K562 (cell line): ENCODE data around the gene ITK. TPM values are rescaled to one million over a fixed set of nuclear protein-coding genes. Genes with fewer than 3 reads are reported as not detected.
A peak's percentile ranks its signal among the peaks of the same experiment; 100 is the strongest.

Source experiments
- ATAC-seq: fragments of 200-7000 bp; cut with Tn5 transposase; 3 replicates; pipeline ENCODE4 v1.9.1; 2020; ENCODE audit warnings: moderate library complexity
- BruUV-seq: library from RNA; stranded (reverse); fragments of 400-500 nt; replicated peaks from 2 replicates; lab custom pipeline; 2021; lab: Mats Ljungman, UMichigan
- CTCF ChIA-PET: fragments of 300-600 bp; formaldehyde crosslinking; extraction: SDS; loops from one replicate; lab custom pipeline; 2021; ENCODE audit warnings: low intra/inter-chr PET ratio; lab: Yijun Ruan, JAX
- POLR2A ChIA-PET: fragments of 300-600, 350-650 bp; sonication (Branson Sonifier 250); formaldehyde crosslinking; extraction: SDS; loops from one replicate; lab custom pipeline; 2021; ENCODE audit warnings: antibody characterized with exemption, inconsistent platforms; lab: Yijun Ruan, JAX
- DNase-seq, 4 experiments: peaks; one replicate each; pipeline versions ENCODE4 v3.0.0 to v3.0.0-alpha.2; 2011 to 2018; ENCODE audit warnings: low spot score in 3 of 4, mixed read lengths in 3 of 4; ENCODE audit errors: extremely low read depth in 1 of 4
- FAIRE-seq: peaks from 2 replicates; lab custom pipeline; 2011; peaks lifted over from hg19 to GRCh38; lab: Jason Lieb, UNC
- H2AFZ ChIP-seq: 2 replicates; pipeline ENCODE4 v1.6.0; 2011; ENCODE audit warnings: low read depth, low read length, control low read depth, inconsistent platforms
- H3K27ac ChIP-seq: fragments of 200-600 bp; 3 replicates; pipeline ENCODE4 v1.8.0; 2011; ENCODE audit warnings: low read depth, mild to moderate bottlenecking, control low read depth, inconsistent platforms, low read length, moderate library complexity, mixed read lengths; ENCODE audit errors: extremely low read depth
- H3K27me3 ChIP-seq, 2 experiments: fragments of 300-600 bp in 1 of 2; 2 replicates in 1 of 2; 3 replicates in 1 of 2; pipeline versions ENCODE4 v1.6.0 to v1.8.0; 2011; ENCODE audit warnings: inconsistent platforms in 2 of 2, low read length in 2 of 2, mild to moderate bottlenecking in 1 of 2, mixed read lengths in 1 of 2, moderate library complexity in 1 of 2; ENCODE audit not compliant: control insufficient read depth in 2 of 2, insufficient read depth in 2 of 2
- H3K36me3 ChIP-seq: fragments of 300-600 bp; 3 replicates; pipeline ENCODE4 v1.8.0; 2011; ENCODE audit warnings: mild to moderate bottlenecking, low read length, inconsistent platforms; ENCODE audit not compliant: control insufficient read depth, insufficient read depth
- H3K4me1 ChIP-seq, 2 experiments: fragments of 200-600 bp in 1 of 2; replicated peaks in 1 of 2; 2 replicates in 1 of 2; 3 replicates in 1 of 2; pipeline versions ENCODE4 v1.5.1 to v1.8.0; 2011; ENCODE audit warnings: inconsistent platforms in 2 of 2, low read length in 2 of 2, mild to moderate bottlenecking in 1 of 2, mixed read lengths in 1 of 2, moderate library complexity in 1 of 2; ENCODE audit not compliant: control insufficient read depth in 2 of 2, insufficient read depth in 2 of 2
- H3K4me2 ChIP-seq: 2 replicates; pipeline ENCODE4 v1.6.1; 2011; ENCODE audit warnings: low read length, control low read depth, inconsistent platforms, mixed read lengths; ENCODE audit not compliant: insufficient read depth
- H3K4me3 ChIP-seq: fragments of 200-600 bp; sonication (generic), shearing (Covaris generic); 2 replicates; pipeline ENCODE4 v1.5.1; 2016; ENCODE audit warnings: control low read depth, inconsistent platforms
- H3K79me2 ChIP-seq: fragments of 200-600 bp; 3 replicates; pipeline ENCODE4 v1.8.0; 2011; ENCODE audit warnings: low read length, inconsistent platforms; ENCODE audit not compliant: control insufficient read depth, insufficient read depth
- H3K9ac ChIP-seq, 2 experiments: 2 replicates each; pipeline versions ENCODE4 v1.6.0 to v1.6.1; 2011; ENCODE audit warnings: low read depth in 2 of 2, low read length in 2 of 2, control low read depth in 1 of 2, inconsistent platforms in 1 of 2, mild to moderate bottlenecking in 1 of 2, mixed read lengths in 1 of 2; ENCODE audit not compliant: insufficient read depth in 1 of 2
- H3K9me1 ChIP-seq: one replicate; pipeline ENCODE4 v1.6.0; 2011; ENCODE audit warnings: inconsistent platforms, mild to moderate bottlenecking, low read length, moderate library complexity; ENCODE audit not compliant: control insufficient read depth, insufficient read depth
- H3K9me3 ChIP-seq: replicated peaks from 2 replicates; pipeline ENCODE4 v1.5.1; 2011; ENCODE audit warnings: low read depth, low read length, inconsistent platforms; ENCODE audit not compliant: control insufficient read depth, insufficient read depth
- H4K20me1 ChIP-seq: replicated peaks from 2 replicates; pipeline ENCODE4 v1.6.1; 2011; ENCODE audit warnings: low read length, inconsistent platforms, mixed read lengths; ENCODE audit not compliant: control insufficient read depth, insufficient read depth
- CTCF ChIP-seq, 3 experiments: IDR thresholded peaks in 2 of 3; conservative IDR thresholded peaks in 1 of 3; 2 replicates each; pipeline ENCODE4 v1.5.1; 2011 to 2012; ENCODE audit warnings: low read length in 3 of 3, mild to moderate bottlenecking in 3 of 3, control low read depth in 2 of 3, improper control_type of control experiment in 1 of 3, inconsistent platforms in 1 of 3, low read depth in 1 of 3, mixed read lengths in 1 of 3, moderate library complexity in 1 of 3; ENCODE audit not compliant: insufficient read depth in 2 of 3
- FOXA3 ChIP-seq, 2 experiments: fragments of 450-650 bp in 1 of 2; sonication (generic) in 1 of 2; formaldehyde crosslinking; IDR thresholded peaks in 1 of 2; conservative IDR thresholded peaks in 1 of 2; 2 replicates each; pipeline versions ENCODE4 v1.4.0 to v1.8.0; 2020 to 2022; ENCODE audit warnings: mild to moderate bottlenecking in 2 of 2, missing genetic modification reagents in 1 of 2
- PBX2 ChIP-seq, 2 experiments: IDR thresholded peaks in 1 of 2; conservative IDR thresholded peaks in 1 of 2; 2 replicates each; pipeline ENCODE4 v1.6.1; 2016; ENCODE audit warnings: low read depth in 2 of 2, mild to moderate bottlenecking in 1 of 2, missing compliant biosample characterization in 1 of 2, missing genetic modification characterization in 1 of 2, moderate library complexity in 1 of 2
- PTRF ChIP-seq: fragments of 450-650 bp; IDR thresholded peaks from 2 replicates; pipeline ENCODE4 v1.6.1; 2016; ENCODE audit warnings: mild to moderate bottlenecking, missing genetic modification characterization, missing compliant biosample characterization
- RAD21 ChIP-seq, 2 experiments: fragments of 250-450 bp in 1 of 2; fragments of 450-650 bp in 1 of 2; sonication (Bioruptor Pico) in 1 of 2; formaldehyde crosslinking in 1 of 2; IDR thresholded peaks in 1 of 2; conservative IDR thresholded peaks in 1 of 2; 2 replicates each; pipeline versions ENCODE4 v1.4.0 to v1.8.0; 2020 to 2022; ENCODE audit warnings: mild to moderate bottlenecking in 2 of 2, moderate library complexity in 1 of 2
- RBM14 ChIP-seq: fragments of 200-400 bp; formaldehyde crosslinking; IDR thresholded peaks from 2 replicates; pipeline ENCODE4 v1.6.1; 2018; ENCODE audit warnings: low read depth, mild to moderate bottlenecking, low read length, moderate library complexity, borderline replicate concordance; ENCODE audit not compliant: insufficient read depth
- RCOR1 ChIP-seq, 2 experiments: IDR thresholded peaks; 2 replicates each; pipeline ENCODE4 v1.6.1; 2012; ENCODE audit warnings: low read depth in 2 of 2, low read length in 2 of 2, borderline replicate concordance in 1 of 2, improper control_type of control experiment in 1 of 2
- ZNF395 ChIP-seq: fragments of 200-800 bp; sonication (Bioruptor generic); IDR thresholded peaks from 2 replicates; pipeline ENCODE4 v1.6.1; 2017; ENCODE audit warnings: missing genetic modification characterization, missing compliant biosample characterization
- ZNF436 ChIP-seq: fragments of 250-450, 450-650 bp; sonication (Bioruptor Pico); formaldehyde crosslinking; IDR thresholded peaks from 2 replicates; pipeline ENCODE4 v1.7.0; 2020; ENCODE audit warnings: mild to moderate bottlenecking
- WGBS: fragments of 100-300 bp; shearing (Covaris generic); methylation state at CpG from one replicate; pipeline ENCODE4 v1.1.6; 2016; ENCODE audit warnings: low coverage, mixed read lengths; ENCODE audit not compliant: insufficient coverage; ENCODE audit errors: missing lambda C conversion rate; 5-methylcytosine and 5-hydroxymethylcytosine counted together
- in situ Hi-C: fragments of 300-500 bp; cut with MboI; formaldehyde crosslinking; loops from 4 replicates; pipeline ENCODE4 v1.15.0; 2018; ENCODE audit warnings: inconsistent platforms, mixed read lengths
- intact Hi-C: fragments of 100-400 bp; cut with micrococcal nuclease; formaldehyde crosslinking; loops from 2 replicates; pipeline ENCODE4 v1.14.2; 2022
- polyA plus RNA-seq, 8 experiments: library from polyadenylated mRNA; depleted of rRNA in 4 of 8; stranded (reverse) in 5 of 8; unstranded in 3 of 8; fragments of >200 nt; fragmentation: Nextera tagmentation in 2 of 8; fragmentation: Illumina TruSeq in 1 of 8; extraction: Ambion mirVana in 2 of 8; extraction: Trizol in 1 of 8; gene quantifications; 2 replicates each; pipeline versions ENCODE4 v1.2.1 to v1.2.3, GENCODE V29; 2011 to 2014; ENCODE audit warnings: inconsistent platforms in 1 of 8, missing spikeins in 1 of 8
- total RNA-seq, 7 experiments: library from RNA; depleted of rRNA in 6 of 7; stranded (reverse); fragments of >200 nt in 6 of 7; fragmentation: Illumina TruSeq in 2 of 7; extraction: Trizol in 2 of 7; gene quantifications; 2 replicates each; pipeline versions ENCODE4 v1.2.1 to v1.2.3, GENCODE V29; 2011 to 2021; ENCODE audit warnings: low replicate concordance in 1 of 7

ITK gene
- total and polyA plus RNA-seq, 9 of the 15 experiments (the other 6 are each of a cell fraction or from before 2014, with no cell fraction given), result 0.04 to 0.75 TPM; not detected in 7

- ATAC-seq (peak; percentile 94), DNase-seq (peak; percentile 18 to 39 (median 37)), FAIRE-seq (peak; percentile 42)
- in situ Hi-C loops (no loop called here), intact Hi-C loops (no loop called here)
- no peak overlapping the region for H3K9ac ChIP-seq
- H3K9me3 ChIP-seq, result no peaks in the 10 kb centered on the region
- H4K20me1 ChIP-seq, result no peaks in the 10 kb centered on the region
- WGBS, result 5% methylated on average over 8 of the region's 8 CpGs
- TF ChIP-seq PBX2 (CRISPR knock-in tag; IDR thresholded peaks at IDR 0.05; ENCODE audit: low read depth), result no peak
- TF ChIP-seq PBX2 (tag; conservative IDR thresholded peaks at IDR 0.05; ENCODE audit: low read depth), result no peak
- peak; percentile 48 to 54 (median 51); a peak in 5 of 6 replicates for TF ChIP-seq CTCF (IDR thresholded peaks at IDR 0.05 in 2 of 3, conservative IDR thresholded peaks at IDR 0.05 in 1 of 3; ENCODE audit: insufficient read depth in 2 of 3, low read depth in 1 of 3, low read length in 3 of 3)
- TF ChIP-seq FOXA3 (CRISPR knock-in tag; conservative IDR thresholded peaks at IDR 0.05 in 1 of 2, IDR thresholded peaks at IDR 0.05 in 1 of 2), result no peak
- no peak for TF ChIP-seq ZNF395 (CRISPR knock-in tag)
- TF ChIP-seq ZNF436 (CRISPR knock-in tag), result no peak
- TF ChIP-seq RBM14, result no peak
- 0 out of 4 replicates have a peak, but pooled peaks of 1 of the 2 experiments have one; percentile 6 for TF ChIP-seq RCOR1 (IDR thresholded peaks at IDR 0.05; ENCODE audit: borderline replicate concordance in 1 of 2, low read depth in 2 of 2, low read length in 2 of 2)
- TF ChIP-seq PTRF, result no peak
- TF ChIP-seq RAD21 (CRISPR knock-in tag; conservative IDR thresholded peaks at IDR 0.05 in 1 of 2, IDR thresholded peaks at IDR 0.05 in 1 of 2), result peak in 1 of 2 experiments; percentile 16; a peak in 1 of 4 replicates
- no peaks in the 10 kb centered on the region for H3K79me2 ChIP-seq
- no peaks in the 10 kb centered on the region for H3K4me1 ChIP-seq
- no peaks in the 10 kb centered on the region for H3K36me3 ChIP-seq
- CTCF ChIA-PET, result no interaction called here
- no peak overlapping the region for H3K27ac ChIP-seq
- H3K9me1 ChIP-seq, result no peaks in the 10 kb centered on the region
- no peak overlapping the region for H2AFZ ChIP-seq
- POLR2A ChIA-PET, result interaction anchor here (0.9 to 1.9 kb wide), 2 partner anchors 25 to 31 kb away, joined by 3 to 5 read pairs; no protein-coding TSS in a partner anchor
- H3K4me3 ChIP-seq, result no peak overlapping the region
- no peak overlapping the region for H3K4me2 ChIP-seq
- BruUV-seq, result no TSS peak
- peaks cover 10 to 13% of the 10 kb centered on the region in 2 experiments for H3K27me3 ChIP-seq
Measured at GRCh38 chr5:157303667-157304327, 123.2 kb downstream of the ITK start.
